ENCODE results near the gene CD74. TPM values are rescaled to one million over a fixed set of nuclear protein-coding genes. Genes with fewer than 3 reads are reported as not detected.

CD74 gene
- total and polyA plus RNA-seq, 10 of the 15 experiments (the other 5 are each of a cell fraction or from before 2014, with no cell fraction given): 1,387 to 11,063 (median 3,922) TPM

- SMC1A ChIA-PET (ENCODE audit: uncharacterized antibody, unreplicated experiment): interaction anchor here (2.3 kb wide), 1 partner anchor 34 kb away, joined by 11 read pairs; no protein-coding TSS in a partner anchor
These were observed 48.7 kb downstream of the CD74 start for GRCh38 chr5:150364004-150364403.

More at GRCh38 chr5:150364004-150364403, 48.7 kb downstream of the CD74 start:
- Histone ChIP-seq H3K9ac (ENCODE audit: control insufficient read depth, insufficient read depth, low read length) (no peak overlapping the region), H3K4me1 (ENCODE audit: control insufficient read depth, insufficient read depth, low read length) (peaks cover 25% of the 10 kb centered on the region), H3K27ac (ENCODE audit: control insufficient read depth, insufficient read depth) (no peak overlapping the region), H4K20me1 (ENCODE audit: control insufficient read depth, insufficient read depth) (no peaks in the 10 kb centered on the region), H3K36me3 (ENCODE audit: control insufficient read depth in 2 of 2, insufficient read depth in 2 of 2, low read length in 1 of 2) (peaks cover 26 to 34% of the 10 kb centered on the region in 2 experiments), H3K79me2 (ENCODE audit: control insufficient read depth, insufficient read depth, low read length) (peaks cover 24% of the 10 kb centered on the region), H3K4me3 (no peak overlapping the region), H2AFZ (ENCODE audit: control insufficient read depth, low read depth, low read length) (no peak overlapping the region), H3K27me3 (replicated peaks in 1 of 2; ENCODE audit: control insufficient read depth in 2 of 2, insufficient read depth in 2 of 2, low read length in 1 of 2) (no peaks in the 10 kb centered on the region), H3K4me2 (ENCODE audit: control insufficient read depth, insufficient read depth) (no peak overlapping the region), H3K9me3 (replicated peaks; ENCODE audit: control insufficient read depth, insufficient read depth, low read length) (no peaks in the 10 kb centered on the region)
- ChIA-PET RAD21 (ENCODE audit: unreplicated experiment) (no interaction called here), POLR2A (interaction anchor here (0.6 to 0.9 kb wide), 2 partner anchors 16 to 19 kb away, joined by 3 read pairs; no protein-coding TSS in a partner anchor), CTCF (interaction anchor here (0.7 kb wide), 1 partner anchor 14 kb away, joined by 4 read pairs; no protein-coding TSS in a partner anchor)
- in situ Hi-C loops (cut with MboI) (no loop called here), intact Hi-C loops (cut with micrococcal nuclease; ENCODE audit: unreplicated experiment) (no loop called here)
- 96% methylated on average over 9 of the region's 9 CpGs for WGBS (ENCODE audit: insufficient coverage, insufficient replicate concordance, low lambda C conversion rate, missing lambda C conversion rate)
- DNase-seq (ENCODE audit: low read depth, low spot score): no peak
- no TSS peak for BruUV-seq (replicated peaks)
- no peak for FAIRE-seq
- no peak for TF ChIP-seq RCOR1 (conservative IDR thresholded peaks at IDR 0.05; ENCODE audit: low read depth, low read length)
- TF ChIP-seq GATAD2B (conservative IDR thresholded peaks at IDR 0.05; ENCODE audit: low read depth): no peak
- TF ChIP-seq CHD4 (IDR thresholded peaks at IDR 0.05): no peak
- no peak for TF ChIP-seq DPF2 (IDR thresholded peaks at IDR 0.05)
- no peak for TF ChIP-seq EGR1 (IDR thresholded peaks at IDR 0.05; ENCODE audit: borderline replicate concordance in 1 of 2, low read depth in 2 of 2, low read length in 2 of 2)
- TF ChIP-seq ZNF592 (IDR thresholded peaks at IDR 0.05): no peak
- no peak for TF ChIP-seq FOXM1 (IDR thresholded peaks at IDR 0.05; ENCODE audit: low read depth, low read length)
- TF ChIP-seq ATF7 (IDR thresholded peaks at IDR 0.05; ENCODE audit: low read depth): no peak
- TF ChIP-seq MTA2 (IDR thresholded peaks at IDR 0.05; ENCODE audit: low read depth): no peak
- TF ChIP-seq, protein P1, sequence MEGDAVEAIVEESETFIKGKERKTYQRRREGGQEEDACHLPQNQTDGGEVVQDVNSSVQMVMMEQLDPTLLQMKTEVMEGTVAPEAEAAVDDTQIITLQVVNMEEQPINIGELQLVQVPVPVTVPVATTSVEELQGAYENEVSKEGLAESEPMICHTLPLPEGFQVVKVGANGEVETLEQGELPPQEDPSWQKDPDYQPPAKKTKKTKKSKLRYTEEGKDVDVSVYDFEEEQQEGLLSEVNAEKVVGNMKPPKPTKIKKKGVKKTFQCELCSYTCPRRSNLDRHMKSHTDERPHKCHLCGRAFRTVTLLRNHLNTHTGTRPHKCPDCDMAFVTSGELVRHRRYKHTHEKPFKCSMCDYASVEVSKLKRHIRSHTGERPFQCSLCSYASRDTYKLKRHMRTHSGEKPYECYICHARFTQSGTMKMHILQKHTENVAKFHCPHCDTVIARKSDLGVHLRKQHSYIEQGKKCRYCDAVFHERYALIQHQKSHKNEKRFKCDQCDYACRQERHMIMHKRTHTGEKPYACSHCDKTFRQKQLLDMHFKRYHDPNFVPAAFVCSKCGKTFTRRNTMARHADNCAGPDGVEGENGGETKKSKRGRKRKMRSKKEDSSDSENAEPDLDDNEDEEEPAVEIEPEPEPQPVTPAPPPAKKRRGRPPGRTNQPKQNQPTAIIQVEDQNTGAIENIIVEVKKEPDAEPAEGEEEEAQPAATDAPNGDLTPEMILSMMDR (IDR thresholded peaks at IDR 0.05 in 2 of 3, conservative IDR thresholded peaks at IDR 0.05 in 1 of 3; ENCODE audit: control insufficient read depth in 2 of 3, extremely low read depth in 1 of 3, insufficient read depth in 1 of 3, low read depth in 3 of 3, low read length in 3 of 3): no peak
- no peak for TF ChIP-seq BMI1 (IDR thresholded peaks at IDR 0.05; ENCODE audit: borderline replicate concordance)
- no peak for TF ChIP-seq SUZ12 (IDR thresholded peaks at IDR 0.05; ENCODE audit: unreplicated experiment)
- no peak for TF ChIP-seq TCF7 (IDR thresholded peaks at IDR 0.05; ENCODE audit: borderline replicate concordance)
- ATAC-seq: no peak

Measured in GM12878 (cell line).